LNCaP clone FGC (cell line): ENCODE data around the gene PHACTR3.

Experiments
- DNase-seq: peaks from one replicate; pipeline ENCODE4 v3.0.0-alpha.2; 2011; ENCODE audit warnings: low read depth
- H3K4me3 ChIP-seq: 2 replicates; pipeline ENCODE4 v1.5.1; 2011; ENCODE audit warnings: mild to moderate bottlenecking, low read depth, low read length, control low read depth
- CTCF ChIP-seq: IDR thresholded peaks from 2 replicates; pipeline ENCODE4 v1.5.1; 2012; ENCODE audit warnings: mild to moderate bottlenecking; ENCODE audit not compliant: control insufficient read depth, insufficient read depth; ENCODE audit errors: extremely low read depth

Gene PHACTR3

DNA sequence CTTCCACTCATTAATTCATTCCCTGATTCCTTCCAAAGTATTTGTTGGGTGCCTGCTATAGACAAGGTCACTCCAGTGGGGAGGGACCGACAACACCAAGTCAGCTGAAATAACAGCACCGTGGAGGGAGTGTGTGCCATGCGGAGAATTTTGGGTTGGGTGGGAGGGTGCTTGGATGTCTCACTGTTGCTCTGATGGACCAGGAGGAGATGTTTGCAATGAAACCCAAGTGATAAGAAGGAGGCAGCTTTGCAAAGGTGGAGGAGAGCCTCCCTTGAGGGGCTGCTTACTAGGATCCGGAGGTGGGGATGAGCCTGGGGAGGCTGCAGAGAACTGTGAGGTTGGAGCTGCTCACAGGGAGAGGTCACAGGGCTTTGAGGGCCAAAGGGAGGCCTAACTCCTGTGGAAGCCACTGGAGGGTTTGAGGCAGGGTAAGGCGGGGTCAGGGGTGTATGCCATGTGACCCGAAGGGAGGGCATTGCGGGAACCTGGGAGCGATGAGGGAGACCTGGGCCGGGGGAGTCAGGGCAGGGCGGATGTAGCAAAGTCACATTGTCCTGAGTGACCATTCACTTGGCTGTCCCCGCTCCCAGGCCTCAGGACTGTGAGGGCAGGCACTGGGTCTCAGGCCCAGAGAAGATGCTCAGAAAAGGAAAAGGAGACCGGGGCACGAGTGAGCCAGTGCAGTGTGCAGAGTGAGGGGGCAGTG lies 124.5 kb downstream of the PHACTR3 start:
- no peak for DNase-seq
- no peak for TF ChIP-seq CTCF
- H3K4me3 ChIP-seq, result no peak overlapping the region

DNA sequence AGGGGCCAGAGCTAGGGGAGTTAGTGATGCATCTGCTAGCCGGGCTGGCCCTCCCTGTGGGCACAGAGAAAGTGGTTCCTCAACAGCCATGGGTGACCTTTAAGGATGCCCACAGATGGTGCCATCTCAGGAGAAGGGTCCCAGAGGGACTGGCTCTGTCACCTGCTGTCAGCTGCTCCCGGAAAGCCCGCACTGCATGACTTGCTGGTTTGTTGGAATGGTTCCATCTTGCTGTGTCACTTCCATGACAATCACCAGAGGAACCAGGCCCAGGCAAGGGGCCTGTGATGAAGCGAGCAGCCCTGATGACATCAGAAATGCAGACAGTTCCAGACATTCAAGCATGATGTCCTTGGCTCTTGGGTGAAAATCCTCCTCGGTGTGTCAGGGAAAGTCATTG lies 125.2 kb downstream of the PHACTR3 start:
- H3K4me3 ChIP-seq, result no peak overlapping the region
- no peak for TF ChIP-seq CTCF
- no peak for DNase-seq

DNA sequence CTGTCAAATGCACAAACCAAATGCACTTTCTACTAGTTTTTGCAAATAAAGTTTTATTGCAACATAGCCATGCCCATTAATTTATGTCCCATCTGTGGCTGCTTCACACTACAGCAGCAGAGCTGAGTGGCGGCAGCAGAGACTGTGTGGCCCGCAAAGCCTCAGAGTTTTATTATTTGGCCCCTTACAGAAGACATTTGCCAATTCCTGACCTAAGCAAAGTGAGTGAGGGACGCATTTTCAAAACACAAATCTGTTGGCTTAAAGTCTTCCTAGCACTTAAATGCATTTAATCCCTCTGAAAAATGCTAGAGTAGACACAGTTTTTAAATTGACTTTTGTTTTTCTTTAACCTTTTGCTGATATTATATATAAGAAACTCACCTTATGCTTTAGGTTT lies 126.4 kb downstream of the PHACTR3 start:
- no peak overlapping the region for H3K4me3 ChIP-seq
- DNase-seq, result no peak
- no peak for TF ChIP-seq CTCF

- H3K4me3 ChIP-seq, result no peak overlapping the region
- no peak for TF ChIP-seq CTCF
- DNase-seq, result no peak
Observed at GRCh38 chr20:59731376-59731775, 127.0 kb downstream of the PHACTR3 start.

- no peak overlapping the region for H3K4me3 ChIP-seq
- DNase-seq, result no peak
- no peak for TF ChIP-seq CTCF
Observed at GRCh38 chr20:59733351-59733750, 129.0 kb downstream of the PHACTR3 start.

- TF ChIP-seq CTCF, result no peak
- no peak for DNase-seq
- H3K4me3 ChIP-seq, result no peak overlapping the region
Observed at GRCh38 chr20:59735486-59735885, 131.1 kb downstream of the PHACTR3 start.

DNA sequence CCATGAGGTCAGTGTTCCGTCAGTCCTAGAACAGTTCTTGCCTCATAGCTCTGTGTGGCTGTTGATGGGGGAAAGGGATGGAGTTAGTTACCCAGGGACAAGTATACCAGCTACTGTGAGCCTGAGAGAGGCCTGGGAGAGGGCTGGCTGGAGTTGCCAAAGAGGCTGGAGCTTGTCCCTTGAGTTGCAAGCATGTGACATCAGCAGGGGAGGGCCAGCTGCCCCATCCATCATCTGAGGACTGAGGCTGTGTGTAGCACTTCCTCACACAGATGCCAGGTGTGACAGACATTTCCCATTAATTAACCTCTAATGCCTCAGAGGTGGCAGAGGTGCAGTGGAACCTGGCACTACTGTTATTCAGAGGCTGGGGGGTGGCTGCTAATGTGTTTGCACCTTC lies 131.6 kb downstream of the PHACTR3 start:
- no peak for TF ChIP-seq CTCF
- H3K4me3 ChIP-seq, result no peak overlapping the region
- no peak for DNase-seq
